Fibroblast of skin of right quadriceps (primary cell): ENCODE data around the gene BCR.
A peak's percentile ranks its signal among the peaks of the same experiment; 100 is the strongest.

Experiments used
- DNase-seq: peaks from one replicate; pipeline ENCODE4 v3.0.0-alpha.2; 2013

Gene BCR

GRCh38 chr22:23177197-23177596 lies 3.1 kb upstream of the BCR start:
- DNase-seq, result no peak

- DNase-seq, result peak; percentile 42
Measured at GRCh38 chr22:23178512-23179254, 1.6 kb upstream of the BCR start.

- no peak for DNase-seq
Measured at GRCh38 chr22:23179381-23180299, 669 bp upstream of the BCR start.

DNA sequence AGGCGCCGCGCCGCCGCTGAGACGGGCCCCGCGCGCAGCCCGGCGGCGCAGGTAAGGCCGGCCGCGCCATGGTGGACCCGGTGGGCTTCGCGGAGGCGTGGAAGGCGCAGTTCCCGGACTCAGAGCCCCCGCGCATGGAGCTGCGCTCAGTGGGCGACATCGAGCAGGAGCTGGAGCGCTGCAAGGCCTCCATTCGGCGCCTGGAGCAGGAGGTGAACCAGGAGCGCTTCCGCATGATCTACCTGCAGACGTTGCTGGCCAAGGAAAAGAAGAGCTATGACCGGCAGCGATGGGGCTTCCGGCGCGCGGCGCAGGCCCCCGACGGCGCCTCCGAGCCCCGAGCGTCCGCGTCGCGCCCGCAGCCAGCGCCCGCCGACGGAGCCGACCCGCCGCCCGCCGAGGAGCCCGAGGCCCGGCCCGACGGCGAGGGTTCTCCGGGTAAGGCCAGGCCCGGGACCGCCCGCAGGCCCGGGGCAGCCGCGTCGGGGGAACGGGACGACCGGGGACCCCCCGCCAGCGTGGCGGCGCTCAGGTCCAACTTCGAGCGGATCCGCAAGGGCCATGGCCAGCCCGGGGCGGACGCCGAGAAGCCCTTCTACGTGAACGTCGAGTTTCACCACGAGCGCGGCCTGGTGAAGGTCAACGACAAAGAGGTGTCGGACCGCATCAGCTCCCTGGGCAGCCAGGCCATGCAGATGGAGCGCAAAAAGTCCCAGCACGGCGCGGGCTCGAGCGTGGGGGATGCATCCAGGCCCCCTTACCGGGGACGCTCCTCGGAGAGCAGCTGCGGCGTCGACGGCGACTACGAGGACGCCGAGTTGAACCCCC lies 798 bp downstream of the BCR start:
- DNase-seq, result no peak

- no peak for DNase-seq
Measured at GRCh38 chr22:23181721-23182308, 1.5 kb downstream of the BCR start.

- peak; percentile 19 for DNase-seq
Measured at GRCh38 chr22:23182309-23183060, 2.2 kb downstream of the BCR start.

- DNase-seq, result peak; percentile 36
Measured at GRCh38 chr22:23183061-23183698, 2.9 kb downstream of the BCR start.

DNA sequence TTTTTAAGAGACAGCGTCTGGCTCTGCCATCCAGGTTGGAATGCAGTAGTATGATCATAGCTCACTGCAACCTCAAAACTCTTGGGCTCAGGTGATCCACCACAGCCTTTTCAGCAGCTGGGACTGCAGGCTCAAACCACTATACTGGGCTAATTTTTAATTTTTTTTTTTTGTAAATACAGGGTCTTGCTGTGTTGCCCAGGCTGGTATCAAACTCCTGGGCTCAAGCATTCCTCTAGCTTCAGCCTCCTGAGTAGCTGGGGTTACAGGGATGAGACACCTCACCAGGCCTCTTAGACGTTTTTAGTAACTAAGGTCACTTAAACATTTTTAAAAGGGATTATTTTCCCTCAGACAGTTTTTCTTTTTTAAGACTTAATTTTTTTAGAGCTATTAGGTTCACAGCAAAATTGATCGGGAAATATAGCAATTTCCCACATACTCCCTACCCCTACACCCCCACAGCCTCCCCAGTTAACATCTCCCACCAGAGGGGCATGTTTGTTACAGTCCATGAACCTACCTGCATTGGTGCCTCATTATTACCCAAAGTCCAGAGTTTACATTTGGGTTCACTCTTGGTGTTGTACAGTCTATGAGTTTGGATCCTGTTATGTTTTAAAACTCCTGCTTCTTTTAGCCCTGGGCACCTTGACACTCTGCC lies 3.9 kb downstream of the BCR start:
- DNase-seq, result no peak

DNA sequence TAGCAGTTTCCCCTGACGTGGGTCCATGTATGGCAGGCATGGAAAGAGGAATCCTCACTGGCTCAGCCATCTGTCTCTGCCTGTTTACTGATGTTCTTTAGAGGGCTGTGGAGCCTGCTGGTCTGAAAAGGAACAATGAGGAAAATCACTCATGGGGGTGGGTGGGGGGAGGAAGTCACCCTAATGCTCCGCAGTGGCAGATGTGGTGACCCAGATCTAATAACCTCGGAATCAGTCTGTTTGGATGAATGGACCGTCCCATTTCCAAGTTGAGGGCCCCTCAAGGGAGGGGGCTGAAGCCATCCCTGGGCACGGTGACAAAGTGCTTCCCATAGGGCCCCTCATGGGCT lies 4.4 kb downstream of the BCR start:
- no peak for DNase-seq

DNA sequence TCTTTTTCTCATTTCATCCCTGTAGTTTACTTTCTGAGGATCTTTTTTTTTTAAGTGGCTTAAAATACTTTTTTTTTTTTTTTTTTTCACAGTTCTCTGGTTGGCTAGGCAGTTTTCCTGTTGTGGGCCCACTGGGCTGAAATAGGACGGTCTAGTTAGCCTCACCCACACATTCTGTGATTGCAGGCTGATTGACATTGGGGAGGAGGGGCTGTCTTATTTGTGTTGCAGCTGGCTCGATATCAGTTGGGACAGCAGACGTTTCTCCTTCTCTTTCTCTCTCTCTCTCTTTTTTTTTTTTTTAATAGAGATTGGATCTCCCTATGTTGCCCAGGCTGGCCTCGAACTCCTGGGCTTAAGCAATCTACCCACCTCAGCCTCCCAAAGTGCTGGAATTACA lies 6.9 kb downstream of the BCR start:
- DNase-seq, result no peak

DNA sequence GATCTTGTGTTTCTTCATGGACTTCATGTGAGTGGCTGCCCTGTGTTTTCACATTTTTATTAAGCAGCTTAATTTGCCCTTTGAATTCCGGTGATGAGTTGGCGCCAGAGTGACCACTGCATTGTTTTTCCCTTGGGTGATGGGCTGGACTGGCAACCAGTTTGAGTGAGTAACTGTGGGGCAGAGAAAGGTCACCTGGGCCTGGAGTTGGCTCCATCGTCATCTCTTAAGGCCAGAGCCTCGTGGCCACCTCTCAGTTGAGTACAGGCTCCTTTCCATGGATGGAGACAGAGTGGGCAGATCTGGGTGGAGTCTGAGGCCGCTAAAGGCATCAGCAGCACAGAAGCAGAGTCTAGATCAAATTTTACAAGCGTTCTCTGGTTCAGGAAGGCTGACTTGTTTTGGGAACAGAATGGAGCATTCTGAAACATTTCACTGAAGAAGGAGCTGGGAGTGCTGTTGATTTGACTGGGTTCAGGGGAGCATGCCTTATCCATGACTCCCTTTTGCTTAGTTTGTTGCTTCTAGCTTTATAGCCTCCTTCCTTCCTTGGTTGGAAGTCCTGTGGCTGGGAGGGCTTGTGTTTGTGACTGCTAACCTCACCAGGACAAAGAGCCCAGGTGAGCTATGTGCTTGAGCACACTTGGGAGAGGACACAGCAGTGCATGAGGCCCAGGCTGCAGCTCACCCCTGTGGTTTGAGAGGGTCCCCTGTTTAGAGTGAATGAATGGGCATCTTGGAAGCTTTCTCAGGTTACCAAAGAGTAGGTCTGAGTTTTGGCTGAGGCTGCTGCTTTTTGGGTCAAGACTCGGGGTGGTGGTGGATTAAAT lies 7.8 kb downstream of the BCR start:
- no peak for DNase-seq

DNA sequence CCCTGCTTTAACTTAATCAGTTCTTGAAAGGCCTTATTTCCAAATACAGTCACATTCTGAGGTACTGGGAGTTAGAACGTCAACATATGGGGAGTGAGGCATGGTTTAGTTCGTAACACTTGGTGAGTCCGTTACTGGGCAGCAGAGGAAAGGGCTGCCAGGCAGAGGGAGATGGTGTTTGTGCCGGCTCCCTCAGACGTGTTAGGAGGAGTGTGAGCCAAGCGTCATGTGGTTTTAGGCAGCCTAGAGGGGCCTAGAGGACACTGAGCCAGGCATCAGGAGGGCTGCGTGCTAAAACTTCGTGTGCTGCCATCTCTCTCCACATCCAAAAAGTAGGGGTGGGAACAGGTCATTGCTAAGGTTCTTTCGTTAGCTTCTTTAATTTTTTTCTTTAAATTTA lies 10.2 kb downstream of the BCR start:
- no peak for DNase-seq

GRCh38 chr22:23192133-23192532 lies 11.8 kb downstream of the BCR start:
- no peak for DNase-seq

DNA sequence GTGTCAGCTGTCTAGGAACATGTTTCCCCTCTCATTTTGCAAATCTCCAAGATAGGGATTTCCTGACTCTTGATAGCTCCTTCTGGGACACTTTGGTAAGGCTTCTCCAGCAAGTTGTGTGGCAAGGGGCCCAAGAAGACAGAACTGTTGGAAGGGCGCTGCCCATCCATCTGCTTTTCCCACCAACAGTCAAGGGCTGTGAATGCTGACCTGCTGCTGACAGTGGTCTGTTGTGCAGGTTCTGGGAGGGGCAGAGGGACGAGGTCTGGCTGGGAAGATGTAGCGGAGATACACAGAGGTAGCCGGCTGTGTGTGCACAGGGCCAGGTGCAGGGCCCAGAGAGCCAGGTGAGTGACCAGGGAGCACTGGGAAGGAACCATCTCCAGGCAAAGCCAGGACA lies 12.2 kb downstream of the BCR start:
- no peak for DNase-seq

DNA sequence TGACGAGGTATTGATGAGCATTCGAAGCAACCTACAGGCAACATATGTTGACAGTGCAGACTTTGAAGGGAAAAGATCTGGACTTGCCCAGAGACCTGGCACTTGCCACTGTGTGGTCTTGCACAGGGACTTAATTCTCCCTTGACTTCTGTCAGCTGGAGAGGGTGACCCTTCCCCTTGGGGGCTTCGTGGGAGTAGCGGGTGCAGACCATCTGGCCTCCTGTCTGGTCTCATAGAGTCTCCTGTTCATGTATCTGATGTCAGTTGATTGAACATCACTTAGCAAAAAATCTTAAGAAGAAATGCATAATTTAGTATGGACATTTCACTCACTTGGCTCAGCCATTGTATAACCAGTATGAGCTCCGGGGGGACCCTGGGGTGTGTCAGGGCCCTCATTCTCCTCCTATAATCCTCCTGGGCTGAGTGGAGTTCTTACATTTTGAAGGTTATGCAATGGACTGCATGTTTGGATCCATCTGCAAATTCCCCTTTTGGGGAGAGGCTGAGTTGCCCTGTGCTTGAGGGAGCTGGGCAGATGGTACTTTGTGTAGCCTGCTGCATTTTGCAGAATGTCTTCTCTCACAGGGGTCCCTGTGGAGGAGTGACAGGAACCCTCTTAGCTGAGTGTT lies 13.0 kb downstream of the BCR start:
- no peak for DNase-seq

- DNase-seq, result no peak
Measured at GRCh38 chr22:23193882-23194281, 13.6 kb downstream of the BCR start.

DNA sequence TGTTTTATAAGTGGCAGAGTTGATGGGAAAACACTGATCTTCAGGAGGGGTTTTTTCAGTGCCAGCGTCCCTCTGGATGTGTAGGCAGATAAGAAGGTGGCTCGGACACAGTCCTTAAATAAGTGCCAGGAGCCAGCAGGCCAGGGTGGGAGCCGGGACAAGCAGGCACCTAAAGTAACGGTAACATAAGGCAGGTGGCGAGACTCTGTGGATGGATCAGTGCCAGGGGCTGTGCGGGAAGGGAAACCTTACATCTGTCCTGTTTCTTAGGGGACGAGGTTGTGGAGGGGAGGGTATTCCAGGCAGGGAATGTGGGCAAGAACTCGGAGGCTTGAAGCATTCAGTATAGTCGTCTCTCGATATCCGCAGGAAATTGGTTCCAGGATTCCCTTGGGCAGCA lies 15.9 kb downstream of the BCR start:
- no peak for DNase-seq

DNA sequence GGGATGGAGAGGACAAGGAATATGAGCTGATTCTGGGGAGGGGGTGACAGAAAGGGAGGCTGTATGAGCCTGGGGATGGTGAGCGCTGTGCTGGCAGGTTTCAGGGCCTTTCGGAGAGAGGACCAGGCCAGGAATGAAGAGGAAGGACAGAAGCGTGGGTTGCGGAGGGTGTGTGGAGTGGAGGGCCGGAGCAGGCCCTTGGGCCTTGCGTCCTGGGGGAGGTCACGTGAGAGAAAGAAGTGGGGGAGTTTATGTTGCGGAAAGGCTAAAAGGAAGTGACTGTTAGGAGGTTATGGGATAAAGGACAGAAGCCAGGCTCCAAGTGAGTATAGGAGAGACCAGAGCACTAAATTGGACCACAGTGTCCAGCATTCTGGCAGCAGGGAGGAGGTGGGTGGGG lies 17.5 kb downstream of the BCR start:
- DNase-seq, result no peak

GRCh38 chr22:23199159-23199558 lies 18.9 kb downstream of the BCR start:
- peak; percentile 17 for DNase-seq

- no peak for DNase-seq
Measured at GRCh38 chr22:23200898-23201297, 20.6 kb downstream of the BCR start.
